Mammary epithelial cell (primary cell): ENCODE data around the gene NFX1.

Experiments
- CTCF ChIP-seq, 2 donors: IDR thresholded peaks in 1 of 2; conservative IDR thresholded peaks in 1 of 2; 2 replicates each; pipeline ENCODE4 v1.5.1; 2011 to 2012; ENCODE audit warnings: inconsistent platforms in 2 of 2, low read length in 2 of 2, mild to moderate bottlenecking in 2 of 2, control low read depth in 1 of 2, low read depth in 1 of 2; ENCODE audit not compliant: insufficient read depth in 1 of 2; ENCODE audit errors: extremely low read depth in 1 of 2
- EZH2 ChIP-seq: IDR thresholded peaks from 2 replicates; pipeline ENCODE4 v1.6.1; 2012; ENCODE audit warnings: low read length, inconsistent platforms, borderline replicate concordance

GRCh38 chr9:33372900-33373299 is 82.6 kb downstream of the NFX1 start:
- no peak for TF ChIP-seq EZH2
- TF ChIP-seq CTCF (conservative IDR thresholded peaks at IDR 0.05 in 1 of 2, IDR thresholded peaks at IDR 0.05 in 1 of 2; ENCODE audit: extremely low read depth in 1 of 2, insufficient read depth in 1 of 2, low read depth in 1 of 2, low read length in 2 of 2): no peak
